HepG2 (cell line): ENCODE measurements around the gene GBP2.
"Not testable (repeated sequence)": the region's sequence is repeated elsewhere in the genome, so short reads cannot be mapped to it uniquely, and the experiment has no call there.

Experiments
- HNRNPK ChIP-seq: fragments of 200-400 bp; formaldehyde crosslinking; IDR thresholded peaks from 2 replicates; pipeline ENCODE4 v1.6.1; 2018; ENCODE audit warnings: low read length, low read depth, moderate library complexity, mild to moderate bottlenecking; ENCODE audit not compliant: poor library complexity, severe bottlenecking
- RFX5 ChIP-seq: IDR thresholded peaks from 2 replicates; pipeline ENCODE4 v1.6.1; 2011; ENCODE audit warnings: low read depth, low read length, improper control_type of control experiment
- ZBTB20 ChIP-seq: sonication (generic); formaldehyde crosslinking; IDR thresholded peaks from 2 replicates; pipeline ENCODE4 v1.8.1; 2023; ENCODE audit warnings: missing genetic modification reagents, low read depth, mild to moderate bottlenecking, borderline replicate concordance
- TF ChIP-seq, protein P1 (sequence below): sonication (generic); formaldehyde crosslinking; IDR thresholded peaks from 2 replicates; pipeline ENCODE4 v1.5.0; 2020; ENCODE audit warnings: mild to moderate bottlenecking, missing genetic modification reagents, moderate library complexity
- TF ChIP-seq, protein P2 (sequence below): sonication (generic); formaldehyde crosslinking; IDR thresholded peaks from 2 replicates; pipeline ENCODE4 v1.8.0; 2022; ENCODE audit warnings: missing genetic modification reagents, mild to moderate bottlenecking, borderline replicate concordance

DNA sequence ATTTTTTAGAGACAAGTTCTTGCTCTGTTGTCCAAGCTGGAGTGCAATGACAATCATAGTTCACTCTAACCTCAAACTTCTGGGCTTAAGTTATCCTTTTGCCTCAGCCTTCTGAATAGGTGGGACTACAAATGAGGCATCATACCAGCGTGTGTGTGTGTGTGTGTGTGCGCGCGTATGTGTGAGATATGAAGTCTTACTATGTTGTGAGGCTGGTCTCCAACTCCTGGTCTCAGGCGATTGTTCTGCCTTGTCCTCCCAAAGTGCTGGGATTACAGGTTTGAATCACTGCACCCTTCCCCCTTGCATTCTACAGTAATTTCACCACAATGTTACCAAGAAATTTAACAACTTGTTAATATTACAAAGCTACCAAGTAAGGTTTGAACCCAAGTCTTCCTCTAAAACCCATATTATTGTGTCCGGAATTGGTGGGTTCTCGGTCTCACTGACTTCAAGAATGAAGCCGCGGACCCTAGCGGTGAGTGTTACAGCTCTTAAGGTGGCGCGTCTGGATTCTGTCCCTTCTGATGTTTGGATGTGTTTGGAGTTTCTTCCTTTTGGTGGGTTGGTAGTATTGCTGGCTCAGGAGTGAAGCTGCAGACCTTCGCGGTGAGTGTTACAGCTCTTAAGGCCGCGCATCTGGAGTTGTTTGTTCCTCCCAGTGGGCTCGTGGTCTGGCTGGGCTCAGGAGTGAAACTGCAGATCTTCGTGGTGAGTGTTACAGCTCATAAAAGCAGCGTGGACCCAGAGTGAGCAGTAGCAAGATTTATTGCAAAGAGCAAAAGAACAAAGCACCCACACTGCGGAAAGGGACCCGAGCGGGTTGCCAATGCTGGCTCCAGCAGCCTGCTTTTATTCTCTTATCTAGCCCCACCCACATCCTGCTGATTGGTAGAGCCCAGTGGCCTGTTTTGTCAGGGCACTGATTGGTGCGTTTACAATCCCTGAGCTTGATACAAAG, 970 bp upstream of the GBP2 start:
- TF ChIP-seq, protein P1, sequence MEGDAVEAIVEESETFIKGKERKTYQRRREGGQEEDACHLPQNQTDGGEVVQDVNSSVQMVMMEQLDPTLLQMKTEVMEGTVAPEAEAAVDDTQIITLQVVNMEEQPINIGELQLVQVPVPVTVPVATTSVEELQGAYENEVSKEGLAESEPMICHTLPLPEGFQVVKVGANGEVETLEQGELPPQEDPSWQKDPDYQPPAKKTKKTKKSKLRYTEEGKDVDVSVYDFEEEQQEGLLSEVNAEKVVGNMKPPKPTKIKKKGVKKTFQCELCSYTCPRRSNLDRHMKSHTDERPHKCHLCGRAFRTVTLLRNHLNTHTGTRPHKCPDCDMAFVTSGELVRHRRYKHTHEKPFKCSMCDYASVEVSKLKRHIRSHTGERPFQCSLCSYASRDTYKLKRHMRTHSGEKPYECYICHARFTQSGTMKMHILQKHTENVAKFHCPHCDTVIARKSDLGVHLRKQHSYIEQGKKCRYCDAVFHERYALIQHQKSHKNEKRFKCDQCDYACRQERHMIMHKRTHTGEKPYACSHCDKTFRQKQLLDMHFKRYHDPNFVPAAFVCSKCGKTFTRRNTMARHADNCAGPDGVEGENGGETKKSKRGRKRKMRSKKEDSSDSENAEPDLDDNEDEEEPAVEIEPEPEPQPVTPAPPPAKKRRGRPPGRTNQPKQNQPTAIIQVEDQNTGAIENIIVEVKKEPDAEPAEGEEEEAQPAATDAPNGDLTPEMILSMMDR (CRISPR knock-in tag) = not testable (repeated sequence)
- not testable (repeated sequence) for TF ChIP-seq ZBTB20, RFX5, HNRNPK
- TF ChIP-seq, protein P2, sequence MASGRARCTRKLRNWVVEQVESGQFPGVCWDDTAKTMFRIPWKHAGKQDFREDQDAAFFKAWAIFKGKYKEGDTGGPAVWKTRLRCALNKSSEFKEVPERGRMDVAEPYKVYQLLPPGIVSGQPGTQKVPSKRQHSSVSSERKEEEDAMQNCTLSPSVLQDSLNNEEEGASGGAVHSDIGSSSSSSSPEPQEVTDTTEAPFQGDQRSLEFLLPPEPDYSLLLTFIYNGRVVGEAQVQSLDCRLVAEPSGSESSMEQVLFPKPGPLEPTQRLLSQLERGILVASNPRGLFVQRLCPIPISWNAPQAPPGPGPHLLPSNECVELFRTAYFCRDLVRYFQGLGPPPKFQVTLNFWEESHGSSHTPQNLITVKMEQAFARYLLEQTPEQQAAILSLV = not testable (repeated sequence)
